IPS-15b (cell line): ENCODE data around the gene ANKRD39.

Experiments used
- H3K27me3 ChIP-seq: one replicate; pipeline ENCODE4 v1.6.1; 2013; ENCODE audit warnings: low read length; ENCODE audit not compliant: control insufficient read depth, insufficient read depth
- H3K36me3 ChIP-seq: one replicate; pipeline ENCODE4 v1.6.1; 2013; ENCODE audit warnings: low read length; ENCODE audit not compliant: control insufficient read depth, insufficient read depth
- H3K4me1 ChIP-seq: one replicate; pipeline ENCODE4 v1.6.1; 2013; ENCODE audit warnings: mild to moderate bottlenecking, low read length; ENCODE audit not compliant: control insufficient read depth, insufficient read depth
- H3K4me3 ChIP-seq: one replicate; pipeline ENCODE4 v1.5.1; 2013; ENCODE audit warnings: low read depth, low read length
- H3K9ac ChIP-seq: one replicate; pipeline ENCODE4 v1.6.1; 2013; ENCODE audit warnings: low read depth, mild to moderate bottlenecking, low read length
- H3K9me3 ChIP-seq: one replicate; pipeline ENCODE4 v1.6.1; 2013; ENCODE audit warnings: mild to moderate bottlenecking, low read length; ENCODE audit not compliant: control insufficient read depth, insufficient read depth

Gene ANKRD39

DNA sequence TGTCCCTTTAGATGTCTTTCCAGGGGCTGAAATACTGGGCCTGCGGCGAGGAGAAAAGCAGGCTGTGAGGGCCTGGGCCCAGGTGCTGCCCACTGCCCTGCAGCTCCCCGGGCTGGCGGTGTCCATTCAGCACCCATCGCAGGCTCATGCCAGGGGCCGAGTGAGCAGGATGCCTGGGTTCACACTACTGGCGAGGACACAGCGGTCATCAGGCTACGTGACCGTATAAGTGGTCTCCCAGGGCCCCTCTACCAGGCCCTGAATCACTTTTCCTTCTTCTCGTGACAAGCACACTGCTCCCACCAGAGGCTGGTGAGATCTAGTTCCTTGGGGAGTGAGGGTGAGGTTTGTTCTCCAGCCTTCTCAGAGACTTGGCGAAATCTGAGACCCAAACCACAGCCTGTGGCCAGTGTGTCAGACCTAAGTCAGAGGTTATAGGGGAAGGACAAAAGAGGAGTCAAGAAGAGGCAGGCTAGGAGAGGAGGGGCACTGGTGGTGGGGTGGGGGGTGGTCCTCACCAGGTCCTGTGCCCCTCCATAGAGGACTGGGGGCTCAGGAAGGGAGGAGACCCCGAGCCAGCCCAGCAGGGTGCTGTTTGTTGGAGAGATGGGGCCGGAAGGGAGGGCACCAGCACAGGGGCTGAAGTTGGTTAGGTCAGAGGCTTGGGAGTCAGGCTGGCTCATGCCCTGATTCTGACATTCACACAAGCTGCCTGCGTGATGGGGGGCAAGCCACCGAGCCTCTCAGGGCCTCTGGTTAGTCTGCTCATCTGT, 18.6 kb upstream of the ANKRD39 start:
- H3K4me1 ChIP-seq, result peaks cover 19% of the 10 kb centered on the region
- no peak overlapping the region for H3K9ac ChIP-seq
- H3K9me3 ChIP-seq, result no peaks in the 10 kb centered on the region
- no peak overlapping the region for H3K4me3 ChIP-seq
- H3K36me3 ChIP-seq, result no peaks in the 10 kb centered on the region
- no peaks in the 10 kb centered on the region for H3K27me3 ChIP-seq

DNA sequence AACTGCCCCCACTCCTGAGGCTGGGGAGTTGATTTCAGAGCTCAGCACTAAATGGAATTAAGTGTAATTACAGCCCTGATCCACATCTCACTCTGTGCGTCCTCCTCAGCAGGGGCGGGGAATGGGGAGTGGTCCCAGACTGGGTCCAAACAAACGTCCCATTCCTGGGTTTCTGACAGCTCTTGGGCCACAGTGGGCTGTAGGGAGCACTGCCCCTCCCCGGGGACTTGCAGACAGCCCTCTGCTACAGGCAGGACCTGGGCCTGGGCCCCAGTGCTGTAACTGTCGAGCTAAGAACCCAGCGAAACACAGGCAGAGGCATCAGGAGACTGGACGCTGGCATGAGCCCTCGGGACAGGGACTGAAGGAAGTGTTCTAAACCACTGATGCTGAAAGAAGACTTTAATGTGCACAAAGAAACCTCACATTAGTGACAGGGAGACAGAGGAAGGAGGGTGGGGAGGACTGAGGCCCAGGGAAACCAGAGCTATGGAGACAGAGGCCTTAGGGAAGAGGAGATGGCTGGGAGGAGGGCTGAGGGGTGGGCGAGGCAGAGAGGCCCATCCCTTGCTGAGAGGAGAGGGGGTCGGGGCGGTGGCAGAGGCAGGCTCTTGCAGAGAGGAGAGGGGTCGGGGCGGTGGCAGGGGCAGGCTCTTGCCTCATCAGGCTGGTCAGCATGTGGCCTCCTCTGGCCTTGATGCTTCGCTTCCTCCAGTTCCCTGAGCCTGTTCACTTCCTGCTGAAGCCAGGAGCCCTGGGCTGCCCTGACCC, 17.9 kb upstream of the ANKRD39 start:
- no peaks in the 10 kb centered on the region for H3K9me3 ChIP-seq
- H3K9ac ChIP-seq, result no peak overlapping the region
- H3K36me3 ChIP-seq, result no peaks in the 10 kb centered on the region
- no peak overlapping the region for H3K4me3 ChIP-seq
- peaks cover 3% of the 10 kb centered on the region for H3K27me3 ChIP-seq
- H3K4me1 ChIP-seq, result peaks cover 19% of the 10 kb centered on the region

DNA sequence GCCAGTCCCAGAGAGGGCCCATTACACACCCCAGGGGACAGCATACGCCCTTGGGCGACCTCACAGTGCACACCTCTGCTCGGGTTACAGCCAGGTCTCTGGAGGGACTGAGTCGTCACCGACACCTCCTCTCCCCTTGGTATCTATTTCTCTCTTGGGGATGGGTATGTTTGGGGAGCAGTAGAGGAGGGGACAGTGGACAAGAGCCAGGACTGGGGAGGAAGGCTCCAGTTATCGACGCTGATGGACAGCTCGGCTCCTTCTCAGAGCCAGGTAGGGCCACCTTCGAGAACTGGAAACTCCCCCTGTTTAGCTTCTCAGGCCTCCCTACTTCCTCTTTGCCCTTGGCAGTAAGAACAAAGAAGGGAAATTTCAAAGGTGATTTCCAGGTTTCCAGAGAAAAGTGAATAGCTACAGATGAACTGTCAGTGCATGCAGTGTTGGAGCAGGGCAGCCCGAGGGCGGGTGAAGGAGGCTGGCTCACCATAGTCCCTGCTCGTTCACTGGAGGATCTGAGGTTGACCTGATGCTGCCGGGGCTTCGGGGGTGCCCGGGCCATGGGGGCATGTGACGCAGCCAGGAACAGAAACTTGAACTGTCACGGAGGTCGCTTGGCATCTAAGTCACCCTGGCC, 16.5 kb upstream of the ANKRD39 start:
- Histone ChIP-seq H3K4me1 (peaks cover 22% of the 10 kb centered on the region), H3K4me3 (no peak overlapping the region), H3K9me3 (no peaks in the 10 kb centered on the region), H3K36me3 (no peaks in the 10 kb centered on the region), H3K27me3 (peaks cover 3% of the 10 kb centered on the region), H3K9ac (peak overlapping the region; percentile 54)

DNA sequence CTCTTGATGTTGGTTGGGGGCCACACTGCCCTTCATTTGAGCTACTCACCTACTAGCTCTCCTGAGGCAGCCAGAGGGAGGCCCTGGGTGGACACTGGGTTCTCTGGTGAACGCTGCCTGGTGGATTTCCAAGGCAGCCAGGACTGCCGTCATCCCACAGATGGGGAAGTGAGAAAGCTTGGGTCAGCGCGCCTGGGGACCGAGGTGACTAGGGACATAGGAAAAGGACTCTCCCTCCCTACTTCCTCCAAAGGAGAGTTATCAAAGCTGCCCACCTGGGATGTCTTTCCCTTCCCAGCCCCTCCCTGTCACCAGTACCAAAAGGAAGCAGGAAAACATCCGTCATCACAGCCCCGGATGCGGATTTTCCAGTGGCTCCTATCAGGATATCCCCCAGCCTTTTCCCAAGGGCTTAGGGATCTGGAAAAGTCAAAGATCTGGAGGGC, 15.9 kb upstream of the ANKRD39 start:
- Histone ChIP-seq H3K9ac (no peak overlapping the region), H3K36me3 (no peaks in the 10 kb centered on the region), H3K9me3 (no peaks in the 10 kb centered on the region), H3K27me3 (peaks cover 3% of the 10 kb centered on the region), H3K4me1 (peaks cover 22% of the 10 kb centered on the region), H3K4me3 (no peak overlapping the region)

DNA sequence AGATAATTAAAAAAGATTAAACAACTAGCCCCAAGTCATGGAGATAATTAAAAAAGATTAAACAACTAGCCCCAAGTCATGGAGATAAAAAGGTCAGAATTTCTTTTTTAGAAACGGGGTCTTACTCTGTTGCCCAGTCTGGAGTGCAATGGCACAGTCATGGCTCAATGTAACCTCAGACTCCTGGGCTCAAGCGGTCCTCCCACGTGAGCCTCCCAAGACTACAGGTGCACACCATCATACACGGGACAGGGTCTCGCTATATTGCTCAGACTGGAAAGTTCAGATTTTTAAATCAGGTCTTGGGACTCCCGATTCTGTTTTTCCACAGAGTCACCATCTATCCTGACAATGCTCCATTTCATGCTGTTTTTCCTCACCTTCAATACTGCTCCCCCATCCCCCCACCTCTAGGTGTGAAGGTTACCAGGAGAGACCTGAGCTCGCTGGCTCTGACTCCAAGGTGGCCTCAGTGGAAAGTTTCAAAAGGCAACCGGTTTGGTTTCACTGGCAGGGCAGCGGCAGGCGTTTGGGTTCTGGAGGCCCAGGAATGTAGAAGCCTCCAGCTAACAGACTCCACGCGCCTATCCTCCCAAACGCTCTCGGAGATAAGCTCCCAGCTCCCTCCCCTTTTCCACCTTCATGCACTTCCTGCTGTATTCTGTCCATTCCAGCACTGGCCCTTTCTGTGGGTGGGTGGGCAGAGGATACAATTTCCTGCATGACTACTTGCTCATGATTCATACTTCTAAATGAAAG, 15.0 kb upstream of the ANKRD39 start:
- Histone ChIP-seq H3K4me1 (peaks cover 22% of the 10 kb centered on the region), H3K9ac (no peak overlapping the region)

DNA sequence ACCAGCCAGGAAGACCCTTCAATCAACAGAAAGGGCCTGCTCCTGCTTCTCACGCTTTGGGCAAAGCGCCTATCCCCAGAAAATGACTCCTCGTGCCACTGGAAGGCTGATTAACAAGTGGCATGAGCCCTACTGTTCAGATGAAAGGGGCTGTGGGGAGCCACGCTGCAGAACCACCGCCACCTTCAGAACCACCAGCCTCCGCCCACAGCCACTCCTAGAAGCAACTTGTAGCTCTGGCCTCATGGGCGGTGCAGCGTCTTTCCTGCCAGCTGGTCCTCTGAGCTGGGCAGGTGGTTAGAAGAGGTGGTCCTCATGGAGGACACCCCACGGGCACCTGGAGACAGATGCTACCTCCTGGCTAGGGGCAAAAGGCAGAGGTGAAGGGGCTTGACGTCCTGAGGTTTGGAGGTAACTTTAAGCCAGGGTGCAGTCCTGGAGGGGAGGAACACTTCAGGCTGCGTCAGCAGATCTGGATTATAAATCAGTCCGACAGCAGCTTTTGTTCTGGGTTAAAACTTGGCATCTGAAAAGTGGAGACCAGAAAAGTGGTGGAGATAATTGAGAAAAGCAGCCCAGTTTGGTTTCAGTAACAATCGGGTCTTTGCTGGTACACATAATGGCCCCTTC, 12.9 kb upstream of the ANKRD39 start:
- Histone ChIP-seq H3K9ac (peak overlapping the region; percentile 56), H3K36me3 (peaks cover 15% of the 10 kb centered on the region), H3K4me3 (peak overlapping the region; percentile 67), H3K9me3 (no peaks in the 10 kb centered on the region), H3K4me1 (peaks cover 22% of the 10 kb centered on the region), H3K27me3 (peaks cover 3% of the 10 kb centered on the region)

More for the DNA sequence above, 15.0 kb upstream of the ANKRD39 start:
- Histone ChIP-seq H3K4me3 (no peak overlapping the region), H3K9me3 (no peaks in the 10 kb centered on the region), H3K36me3 (no peaks in the 10 kb centered on the region), H3K27me3 (peaks cover 3% of the 10 kb centered on the region)

DNA sequence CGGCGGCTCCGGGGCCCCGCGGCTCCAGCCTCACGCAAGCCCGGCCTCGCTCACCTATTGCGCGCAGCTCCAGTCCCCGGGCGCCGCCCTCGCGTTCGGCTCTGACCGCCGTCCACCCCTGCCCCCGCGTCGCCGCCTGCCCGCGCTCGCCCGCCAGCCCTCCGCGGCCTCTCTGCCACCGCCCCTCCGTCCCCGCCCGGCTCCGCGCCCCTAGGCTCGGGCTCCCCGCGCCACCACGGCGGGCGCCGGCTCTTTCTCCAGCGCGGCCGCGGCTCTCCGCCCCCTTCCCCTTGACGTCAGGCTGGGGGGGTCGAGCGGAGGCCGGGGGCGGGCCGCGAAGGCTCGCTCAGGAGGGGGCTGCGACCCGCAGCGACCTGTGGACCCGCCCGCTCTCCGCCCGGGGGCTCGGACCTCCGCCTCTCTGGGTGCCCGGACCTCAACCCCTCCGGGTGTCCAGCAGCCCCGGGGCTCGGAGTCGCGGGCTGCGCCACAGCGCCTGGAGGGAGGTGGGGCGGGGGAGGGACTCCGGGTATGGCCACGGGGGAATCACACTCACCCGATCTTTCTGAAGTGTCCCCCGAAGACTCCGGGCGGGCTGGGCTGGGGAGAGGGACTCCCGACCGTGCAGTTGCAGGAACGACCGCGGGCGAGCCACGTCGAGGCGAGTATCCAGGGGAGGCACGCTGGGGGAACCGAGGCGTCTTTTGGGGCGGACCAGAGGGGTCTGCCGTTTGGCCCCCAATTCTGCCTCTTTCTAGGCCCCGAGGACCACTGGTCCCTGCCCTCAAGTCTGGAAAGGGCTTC, 12.2 kb upstream of the ANKRD39 start, which contains the start of gene SEMA4C:
Gene SEMA4C (minus strand): TSS at position 259 of the 804 bp plus-strand sequence. CDS start 2,194 bp downstream, outside the sequence.
- Histone ChIP-seq H3K27me3 (peaks cover 3% of the 10 kb centered on the region), H3K9ac (peak within 1 kb of the TSS; percentile 87), H3K36me3 (peaks cover 22% of the 10 kb centered on the region), H3K4me3 (peak within 1 kb of the TSS; percentile 67), H3K4me1 (peaks cover 22% of the 10 kb centered on the region), H3K9me3 (no peaks in the 10 kb centered on the region)

DNA sequence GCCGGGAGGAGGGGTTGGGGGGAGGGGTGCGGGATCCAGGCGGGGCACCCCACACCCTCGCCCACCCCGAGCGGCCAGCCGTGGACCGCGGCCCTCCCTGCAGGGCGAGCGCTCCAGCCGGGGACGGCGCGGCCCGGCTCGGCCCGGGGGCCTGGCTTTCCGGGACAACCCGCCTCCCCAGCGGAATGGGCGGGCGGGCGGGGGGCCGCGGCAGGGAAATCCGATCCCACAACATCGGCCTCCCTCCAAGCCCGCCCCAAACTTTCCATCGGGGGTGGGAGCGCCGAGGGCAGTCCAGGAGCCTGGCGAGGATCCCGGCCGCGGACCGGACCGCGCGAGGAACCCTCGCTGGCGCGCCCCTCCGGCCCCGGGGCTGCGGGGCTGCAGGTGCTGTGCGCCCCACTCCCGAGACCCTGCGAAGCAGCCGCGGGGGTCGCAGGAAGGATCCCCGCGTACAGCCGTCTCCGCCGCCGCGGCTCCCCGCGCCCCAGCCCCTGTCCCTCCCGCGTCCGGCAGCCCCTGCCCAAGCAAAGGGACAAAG, 11.5 kb upstream of the ANKRD39 start:
- peaks cover 3% of the 10 kb centered on the region for H3K27me3 ChIP-seq
- peaks cover 18% of the 10 kb centered on the region for H3K4me1 ChIP-seq
- no peaks in the 10 kb centered on the region for H3K9me3 ChIP-seq
- H3K36me3 ChIP-seq, result peaks cover 29% of the 10 kb centered on the region
- H3K4me3 ChIP-seq, result peak overlapping the region; percentile 67
- peak overlapping the region; percentile 87 for H3K9ac ChIP-seq

DNA sequence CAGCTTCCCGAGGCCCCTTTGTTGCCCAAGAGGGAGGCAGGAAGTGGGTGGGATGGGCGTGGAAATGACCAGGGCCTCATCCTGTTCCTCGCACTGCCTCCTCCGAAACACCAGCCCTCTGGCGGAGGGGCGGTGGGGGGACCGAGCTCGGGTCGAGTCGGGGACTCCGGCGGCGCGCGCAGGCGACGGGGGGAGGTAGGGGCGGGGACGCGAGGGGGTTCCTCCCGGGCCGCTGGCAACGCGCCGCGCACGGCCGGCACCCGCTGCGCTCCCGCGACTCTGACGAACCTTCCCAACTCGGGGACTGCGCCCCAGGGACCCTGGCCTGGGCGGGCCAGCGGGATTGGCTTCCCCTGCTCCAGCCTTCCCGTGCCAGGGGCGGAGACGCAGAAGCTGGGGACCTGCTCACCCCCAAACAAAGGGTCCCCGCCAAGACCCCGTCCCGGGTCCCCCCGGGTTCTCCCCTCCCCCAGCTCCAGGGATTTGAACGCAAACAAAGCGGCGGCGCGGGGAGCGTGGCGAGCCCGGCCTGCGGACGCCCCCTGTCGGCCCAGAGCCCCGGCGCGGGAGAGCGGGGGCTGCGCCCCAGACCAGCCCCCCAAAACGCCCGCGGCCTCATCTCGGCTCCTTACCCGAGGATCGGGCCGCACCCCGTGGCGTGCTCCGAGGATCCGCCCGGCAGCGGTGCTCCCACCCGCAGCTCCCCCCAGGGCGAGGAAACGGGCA, 10.9 kb upstream of the ANKRD39 start:
- Histone ChIP-seq H3K9me3 (no peaks in the 10 kb centered on the region), H3K4me1 (peaks cover 12% of the 10 kb centered on the region), H3K36me3 (peaks cover 35% of the 10 kb centered on the region), H3K9ac (peak overlapping the region; percentile 87), H3K27me3 (peaks cover 3% of the 10 kb centered on the region), H3K4me3 (peak overlapping the region; percentile 67)
